ENCODE measurements around the gene KCNA2. TPM values are rescaled to one million over a fixed set of nuclear protein-coding genes. Genes with fewer than 3 reads are reported as not detected.

The KCNA2 gene
- total RNA-seq, 2 experiments from 2014 or later: 0.04 to 0.08 TPM

DNA sequence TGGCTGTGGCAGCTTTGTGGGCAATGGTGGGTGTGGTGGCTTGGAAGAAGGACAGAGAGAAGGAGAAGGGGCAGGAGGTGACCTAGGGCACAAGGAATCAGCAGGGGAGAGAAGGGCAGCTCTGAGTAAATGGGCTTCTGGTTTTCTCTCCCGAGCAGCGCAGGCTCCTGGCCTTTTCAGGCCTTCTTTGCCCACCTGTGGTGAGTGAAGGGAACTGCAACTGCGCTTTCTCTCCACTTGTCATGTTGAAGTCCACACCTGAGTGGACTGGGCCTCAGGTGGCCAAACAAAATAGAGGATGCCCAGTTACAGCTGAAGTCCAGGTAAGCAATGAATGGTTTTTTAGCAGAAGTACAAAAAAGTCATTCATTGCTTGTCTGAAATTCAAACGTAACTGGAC, 57.8 kb downstream of the KCNA2 start:
- peaks cover 19% of the 10 kb centered on the region for H3K27me3 Mint-ChIP-seq
- H3K27ac Mint-ChIP-seq: no peak overlapping the region
- no peak for DNase-seq
- no peaks in the 10 kb centered on the region for H3K9me3 Mint-ChIP-seq
- no peaks in the 10 kb centered on the region for H3K36me3 Mint-ChIP-seq
- H3K4me1 Mint-ChIP-seq: no peaks in the 10 kb centered on the region
- no peak overlapping the region for H3K4me3 Mint-ChIP-seq

DNA sequence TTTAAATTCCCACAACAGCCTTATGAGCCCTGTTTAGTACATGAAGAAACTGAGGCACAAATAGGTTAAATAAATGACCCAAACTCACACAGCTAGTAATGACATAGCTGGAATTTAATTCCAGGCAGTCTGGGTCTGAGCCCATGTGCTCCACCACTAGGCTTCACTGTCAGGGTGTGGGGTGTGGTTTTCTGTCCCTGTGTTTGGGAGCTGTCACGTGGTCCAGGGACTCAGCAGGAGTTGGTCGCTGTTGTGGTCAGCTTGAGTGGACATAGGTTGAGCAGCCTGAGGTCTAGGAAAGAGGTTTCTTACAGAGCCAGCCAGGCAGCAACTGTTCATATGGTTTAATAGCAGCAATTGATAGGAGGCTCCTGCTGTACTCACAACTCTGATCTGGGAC, 59.1 kb downstream of the KCNA2 start:
- H3K27me3 Mint-ChIP-seq: peaks cover 10% of the 10 kb centered on the region
- H3K36me3 Mint-ChIP-seq: no peaks in the 10 kb centered on the region
- no peaks in the 10 kb centered on the region for H3K4me1 Mint-ChIP-seq
- H3K4me3 Mint-ChIP-seq: no peak overlapping the region
- no peaks in the 10 kb centered on the region for H3K9me3 Mint-ChIP-seq
- no peak overlapping the region for H3K27ac Mint-ChIP-seq
- no peak for DNase-seq

- Mint-ChIP-seq H3K27ac (no peak overlapping the region), H3K4me1 (no peaks in the 10 kb centered on the region), H3K27me3 (no peaks in the 10 kb centered on the region), H3K4me3 (no peak overlapping the region), H3K36me3 (no peaks in the 10 kb centered on the region), H3K9me3 (no peaks in the 10 kb centered on the region)
- DNase-seq: no peak
Observed at GRCh38 chr1:110545492-110545891, 60.7 kb downstream of the KCNA2 start.

GRCh38 chr1:110544753-110545152, 61.4 kb downstream of the KCNA2 start:
- H3K4me3 Mint-ChIP-seq: no peak overlapping the region
- H3K9me3 Mint-ChIP-seq: no peaks in the 10 kb centered on the region
- no peak overlapping the region for H3K27ac Mint-ChIP-seq
- no peaks in the 10 kb centered on the region for H3K4me1 Mint-ChIP-seq
- H3K27me3 Mint-ChIP-seq: no peaks in the 10 kb centered on the region
- H3K36me3 Mint-ChIP-seq: no peaks in the 10 kb centered on the region
- DNase-seq: no peak

Other genes starting within 250 kb of the KCNA2 start
- under 1 TPM; 0.20 to 0.21 TPM for gene SLC16A4, start 215.3 kb downstream of the KCNA2 start, total RNA-seq
- 100 to 1,000 TPM; 170 to 173 TPM for gene LAMTOR5, start 198.7 kb downstream of the KCNA2 start, total RNA-seq
- gene PROK1, start 155.2 kb downstream of the KCNA2 start, total RNA-seq: not detected
- gene KCNA10, start 87.2 kb downstream of the KCNA2 start, total RNA-seq: not detected
- gene KCNA3, start 68.6 kb upstream of the KCNA2 start, total RNA-seq: 10 to 100 TPM; 16.6 to 17.5 TPM